Liver (tissue), 3 donors: ENCODE measurements around the gene MAP3K20.

Source experiments
- FOXA1 ChIP-seq: IDR thresholded peaks from 2 replicates; pipeline ENCODE4 v1.6.1; 2016; ENCODE audit warnings: antibody characterized with exemption
- HNF4A ChIP-seq, 2 donors: conservative IDR thresholded peaks; 2 replicates each; pipeline ENCODE4 v1.6.1; 2016; ENCODE audit warnings: antibody characterized with exemption in 2 of 2, mild to moderate bottlenecking in 2 of 2
- RXRA ChIP-seq, 2 donors: IDR thresholded peaks; 2 replicates each; pipeline ENCODE4 v1.6.1; 2017 to 2018; ENCODE audit warnings: antibody characterized with exemption in 2 of 2, mild to moderate bottlenecking in 1 of 2
- TF ChIP-seq, protein P1 (sequence below): fragments of 150-350 bp; IDR thresholded peaks from 2 replicates; pipeline ENCODE4 v1.5.1; 2017; ENCODE audit warnings: improper control_type of control experiment, low read depth, low read length; ENCODE audit not compliant: missing input control
- donor health status: healthy.
- donor health status: healthy.

DNA sequence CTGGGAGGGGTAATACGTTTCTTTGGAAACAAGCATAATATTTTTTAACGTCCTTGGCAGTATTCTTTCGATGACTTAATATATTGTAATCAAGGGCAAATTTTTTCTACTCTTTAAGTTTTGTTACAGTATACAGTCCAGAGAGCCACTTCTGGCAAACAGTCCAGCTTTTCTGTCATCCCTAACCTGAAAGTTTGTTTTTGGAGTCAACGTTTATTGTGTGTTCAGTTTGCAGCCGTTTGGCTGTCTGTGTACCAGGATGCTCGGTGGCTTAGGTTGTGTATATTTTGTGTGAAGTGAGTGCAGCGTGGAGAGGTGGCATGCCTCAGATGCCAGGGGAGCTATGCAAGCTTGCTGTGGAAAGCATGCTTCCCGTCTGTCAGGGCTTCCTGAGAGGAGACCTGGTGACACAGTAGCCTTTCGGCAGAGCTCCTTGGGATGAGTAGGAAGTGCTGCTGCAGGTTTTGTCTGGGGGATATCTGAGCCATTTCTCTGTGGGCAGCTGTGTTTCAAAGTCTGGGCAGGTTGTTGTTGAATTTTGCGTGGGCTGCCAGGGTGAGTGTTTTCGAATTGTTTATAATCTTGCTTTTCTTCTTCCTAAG is 14.7 kb downstream of the MAP3K20 start:
- TF ChIP-seq, protein P1, sequence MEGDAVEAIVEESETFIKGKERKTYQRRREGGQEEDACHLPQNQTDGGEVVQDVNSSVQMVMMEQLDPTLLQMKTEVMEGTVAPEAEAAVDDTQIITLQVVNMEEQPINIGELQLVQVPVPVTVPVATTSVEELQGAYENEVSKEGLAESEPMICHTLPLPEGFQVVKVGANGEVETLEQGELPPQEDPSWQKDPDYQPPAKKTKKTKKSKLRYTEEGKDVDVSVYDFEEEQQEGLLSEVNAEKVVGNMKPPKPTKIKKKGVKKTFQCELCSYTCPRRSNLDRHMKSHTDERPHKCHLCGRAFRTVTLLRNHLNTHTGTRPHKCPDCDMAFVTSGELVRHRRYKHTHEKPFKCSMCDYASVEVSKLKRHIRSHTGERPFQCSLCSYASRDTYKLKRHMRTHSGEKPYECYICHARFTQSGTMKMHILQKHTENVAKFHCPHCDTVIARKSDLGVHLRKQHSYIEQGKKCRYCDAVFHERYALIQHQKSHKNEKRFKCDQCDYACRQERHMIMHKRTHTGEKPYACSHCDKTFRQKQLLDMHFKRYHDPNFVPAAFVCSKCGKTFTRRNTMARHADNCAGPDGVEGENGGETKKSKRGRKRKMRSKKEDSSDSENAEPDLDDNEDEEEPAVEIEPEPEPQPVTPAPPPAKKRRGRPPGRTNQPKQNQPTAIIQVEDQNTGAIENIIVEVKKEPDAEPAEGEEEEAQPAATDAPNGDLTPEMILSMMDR, result no peak
- TF ChIP-seq HNF4A (conservative IDR thresholded peaks at IDR 0.05), result no peak
- no peak for TF ChIP-seq FOXA1
- no peak for TF ChIP-seq RXRA (IDR thresholded peaks at IDR 0.05)
